DMS153 treated with DMSO at 0.1 percent for 48 hours (cell line): Measurements from ENCODE around the gene RET.

ENCODE experiments used
- DNase-seq: peaks from one replicate; lab custom pipeline; 2025; ENCODE audit not compliant: unreplicated experiment; lab: John Stamatoyannopoulos, UW

Gene RET

GRCh38 chr10:43061760-43062159, 15.1 kb upstream of the RET start:
- DNase-seq = no peak

- DNase-seq = no peak
Measured at GRCh38 chr10:43062402-43063160, 14.3 kb upstream of the RET start.

- DNase-seq = no peak
Measured at GRCh38 chr10:43064331-43065075, 12.4 kb upstream of the RET start.

- no peak for DNase-seq
Measured at GRCh38 chr10:43065234-43065633, 11.6 kb upstream of the RET start.

GRCh38 chr10:43065761-43066160, 11.1 kb upstream of the RET start:
- no peak for DNase-seq

- no peak for DNase-seq
Measured at GRCh38 chr10:43066481-43066880, 10.4 kb upstream of the RET start.

- no peak for DNase-seq
Measured at GRCh38 chr10:43067391-43068135, 9.3 kb upstream of the RET start.

GRCh38 chr10:43068136-43068395, 8.8 kb upstream of the RET start:
- DNase-seq = no peak

GRCh38 chr10:43068471-43069210, 8.2 kb upstream of the RET start:
- DNase-seq = no peak

GRCh38 chr10:43069211-43069515, 7.7 kb upstream of the RET start:
- DNase-seq = no peak

GRCh38 chr10:43069579-43069978, 7.3 kb upstream of the RET start:
- no peak for DNase-seq

GRCh38 chr10:43070121-43071085, 6.5 kb upstream of the RET start:
- no peak for DNase-seq

GRCh38 chr10:43071865-43072650, 4.8 kb upstream of the RET start:
- DNase-seq = no peak

GRCh38 chr10:43073191-43073590, 3.7 kb upstream of the RET start:
- no peak for DNase-seq

GRCh38 chr10:43073721-43074120, 3.1 kb upstream of the RET start:
- no peak for DNase-seq

- DNase-seq = no peak
Measured at GRCh38 chr10:43074409-43074808, 2.5 kb upstream of the RET start.

GRCh38 chr10:43074827-43075611, 1.9 kb upstream of the RET start:
- no peak for DNase-seq

- no peak for DNase-seq
Measured at GRCh38 chr10:43075612-43076003, 1.3 kb upstream of the RET start.

GRCh38 chr10:43076311-43076875, 476 bp upstream of the RET start:
- DNase-seq = no peak
